Hepatocyte (in vitro differentiated cells): Measurements from ENCODE around the gene PAX6. TPM values are rescaled to one million over a fixed set of nuclear protein-coding genes. Genes with fewer than 3 reads are reported as not detected.

Experiments
- DNase-seq: peaks from one replicate; pipeline ENCODE4 v3.0.0-alpha.2; 2016; ENCODE audit warnings: low spot score
- H2AFZ ChIP-seq: fragments of 200-600 bp; sonication (generic); 2 replicates; pipeline ENCODE4 v1.6.0; 2016; ENCODE audit warnings: antibody characterized with exemption, mild to moderate bottlenecking
- H3K27ac ChIP-seq: fragments of 200-600 bp; sonication (generic); 2 replicates; pipeline ENCODE4 v1.5.1; 2016; ENCODE audit warnings: mild to moderate bottlenecking
- H3K27me3 ChIP-seq: fragments of 200-600 bp; sonication (generic); 2 replicates; pipeline ENCODE4 v1.6.1; 2016
- H3K36me3 ChIP-seq: fragments of 200-600 bp; sonication (generic); replicated peaks from 2 replicates; pipeline ENCODE4 v1.5.1; 2016; ENCODE audit warnings: low read depth; ENCODE audit not compliant: insufficient read depth
- H3K4me1 ChIP-seq: fragments of 200-600 bp; sonication (generic); 2 replicates; pipeline ENCODE4 v1.5.1; 2016; ENCODE audit warnings: mild to moderate bottlenecking, moderate library complexity; ENCODE audit not compliant: insufficient read depth
- H3K4me2 ChIP-seq: fragments of 200-600 bp; sonication (generic); 2 replicates; pipeline ENCODE4 v1.6.0; 2016
- H3K4me3 ChIP-seq: fragments of 200-600 bp; sonication (generic); 2 replicates; pipeline ENCODE4 v1.5.1; 2016; ENCODE audit warnings: mild to moderate bottlenecking
- H3K79me2 ChIP-seq: fragments of 200-600 bp; sonication (generic); 2 replicates; pipeline ENCODE4 v1.6.0; 2017; ENCODE audit warnings: mild to moderate bottlenecking
- H3K9me2 ChIP-seq: fragments of 200-600 bp; sonication (generic); replicated peaks from 2 replicates; pipeline ENCODE4 v1.6.0; 2017; ENCODE audit warnings: mild to moderate bottlenecking; ENCODE audit not compliant: insufficient read depth
- H3K9me3 ChIP-seq: fragments of 200-600 bp; sonication (generic); 2 replicates; pipeline ENCODE4 v1.5.1; 2016; ENCODE audit warnings: low read depth, mild to moderate bottlenecking
- H4K20me1 ChIP-seq: fragments of 200-600 bp; sonication (generic); 2 replicates; pipeline ENCODE4 v1.6.0; 2016; ENCODE audit warnings: mild to moderate bottlenecking; ENCODE audit not compliant: insufficient read depth, poor library complexity, severe bottlenecking
- CTCF ChIP-seq: fragments of 200-600 bp; sonication (generic); IDR thresholded peaks from 2 replicates; pipeline ENCODE4 v1.5.1; 2016; ENCODE audit warnings: antibody characterized with exemption, mild to moderate bottlenecking; ENCODE audit not compliant: poor library complexity
- EZH2 ChIP-seq: fragments of 200-600 bp; sonication (generic); IDR thresholded peaks from 2 replicates; pipeline ENCODE4 v1.6.1; 2016; ENCODE audit warnings: antibody characterized with exemption, mild to moderate bottlenecking, borderline replicate concordance
- EZH2phosphoT487 ChIP-seq: fragments of 200-600 bp; sonication (generic); IDR thresholded peaks from one replicate; pipeline ENCODE4 v1.6.1; 2018; ENCODE audit warnings: antibody characterized with exemption, mild to moderate bottlenecking, low read depth, moderate library complexity; ENCODE audit not compliant: unreplicated experiment, severe bottlenecking
- WGBS: methylation state at CpG from one replicate; pipeline ENCODE4 v1.1.6; 2016; ENCODE audit warnings: low lambda C conversion rate; ENCODE audit errors: missing lambda C conversion rate; 5-methylcytosine and 5-hydroxymethylcytosine counted together
- polyA plus RNA-seq: library from polyadenylated mRNA; unstranded; fragments of >200 nt; fragmentation: Nextera tagmentation; extraction: Ambion mirVana; gene quantifications from 2 replicates; pipeline ENCODE4 v1.2.1, GENCODE V29; 2016
- total RNA-seq: library from RNA; depleted of rRNA; stranded (reverse); fragments of >200 nt; gene quantifications from 2 replicates; pipeline ENCODE4 v1.2.3, GENCODE V29; 2014

The PAX6 gene
- total and polyA plus RNA-seq, 2 experiments from 2014 or later: 0.21 to 0.70 TPM

- H3K27ac ChIP-seq: no peak overlapping the region
- H3K4me2 ChIP-seq: no peak overlapping the region
- no peak overlapping the region for H2AFZ ChIP-seq
- H3K9me2 ChIP-seq: no peaks in the 10 kb centered on the region
- no peaks in the 10 kb centered on the region for H3K9me3 ChIP-seq
- no peak for DNase-seq
- H3K36me3 ChIP-seq: no peaks in the 10 kb centered on the region
- no peak overlapping the region for H3K4me3 ChIP-seq
- 10% methylated on average over 24 of the region's 24 CpGs for WGBS
- H3K4me1 ChIP-seq: no peaks in the 10 kb centered on the region
- no peak for TF ChIP-seq CTCF
- peak; percentile 39 for TF ChIP-seq EZH2phosphoT487
- TF ChIP-seq EZH2: peak; percentile 6
- no peaks in the 10 kb centered on the region for H3K79me2 ChIP-seq
- no peaks in the 10 kb centered on the region for H4K20me1 ChIP-seq
- H3K27me3 ChIP-seq: peaks cover 99% of the 10 kb centered on the region
Measured at GRCh38 chr11:31823644-31824331, 12.7 kb upstream of the PAX6 start.

GRCh38 chr11:31822927-31823643 lies 12.0 kb upstream of the PAX6 start:
- H3K27me3 ChIP-seq: peaks cover 100% of the 10 kb centered on the region
- 40% methylated on average over 14 of the region's 14 CpGs for WGBS

GRCh38 chr11:31822175-31822926 lies 11.2 kb upstream of the PAX6 start:
- Histone ChIP-seq H4K20me1 (no peaks in the 10 kb centered on the region), H3K27me3 (peaks cover 100% of the 10 kb centered on the region), H3K79me2 (no peaks in the 10 kb centered on the region), H3K4me1 (peaks cover 7% of the 10 kb centered on the region), H2AFZ (no peak overlapping the region), H3K9me3 (no peaks in the 10 kb centered on the region), H3K4me3 (no peak overlapping the region), H3K4me2 (no peak overlapping the region), H3K27ac (no peak overlapping the region), H3K9me2 (no peaks in the 10 kb centered on the region), H3K36me3 (no peaks in the 10 kb centered on the region)
- TF ChIP-seq EZH2: no peak
- TF ChIP-seq EZH2phosphoT487: no peak
- no peak for TF ChIP-seq CTCF
- no peak for DNase-seq
- WGBS: 43% methylated on average over 17 of the region's 17 CpGs

More at GRCh38 chr11:31822927-31823643, 12.0 kb upstream of the PAX6 start:
- Histone ChIP-seq H3K9me2 (no peaks in the 10 kb centered on the region), H3K79me2 (no peaks in the 10 kb centered on the region), H3K4me3 (no peak overlapping the region), H2AFZ (no peak overlapping the region), H3K27ac (no peak overlapping the region), H3K9me3 (no peaks in the 10 kb centered on the region), H3K4me2 (no peak overlapping the region), H3K36me3 (no peaks in the 10 kb centered on the region), H4K20me1 (no peaks in the 10 kb centered on the region), H3K4me1 (no peaks in the 10 kb centered on the region)
- TF ChIP-seq EZH2: no peak
- TF ChIP-seq CTCF: no peak
- DNase-seq: no peak
